ENCODE results near the gene ASPSCR1. TPM values are rescaled to one million over a fixed set of nuclear protein-coding genes. Genes with fewer than 3 reads are reported as not detected.

ASPSCR1 gene
- total and polyA plus RNA-seq, 10 of the 15 experiments (the other 5 are each of a cell fraction or from before 2014, with no cell fraction given) = 1.5 to 48.4 (median 25.4) TPM

DNA sequence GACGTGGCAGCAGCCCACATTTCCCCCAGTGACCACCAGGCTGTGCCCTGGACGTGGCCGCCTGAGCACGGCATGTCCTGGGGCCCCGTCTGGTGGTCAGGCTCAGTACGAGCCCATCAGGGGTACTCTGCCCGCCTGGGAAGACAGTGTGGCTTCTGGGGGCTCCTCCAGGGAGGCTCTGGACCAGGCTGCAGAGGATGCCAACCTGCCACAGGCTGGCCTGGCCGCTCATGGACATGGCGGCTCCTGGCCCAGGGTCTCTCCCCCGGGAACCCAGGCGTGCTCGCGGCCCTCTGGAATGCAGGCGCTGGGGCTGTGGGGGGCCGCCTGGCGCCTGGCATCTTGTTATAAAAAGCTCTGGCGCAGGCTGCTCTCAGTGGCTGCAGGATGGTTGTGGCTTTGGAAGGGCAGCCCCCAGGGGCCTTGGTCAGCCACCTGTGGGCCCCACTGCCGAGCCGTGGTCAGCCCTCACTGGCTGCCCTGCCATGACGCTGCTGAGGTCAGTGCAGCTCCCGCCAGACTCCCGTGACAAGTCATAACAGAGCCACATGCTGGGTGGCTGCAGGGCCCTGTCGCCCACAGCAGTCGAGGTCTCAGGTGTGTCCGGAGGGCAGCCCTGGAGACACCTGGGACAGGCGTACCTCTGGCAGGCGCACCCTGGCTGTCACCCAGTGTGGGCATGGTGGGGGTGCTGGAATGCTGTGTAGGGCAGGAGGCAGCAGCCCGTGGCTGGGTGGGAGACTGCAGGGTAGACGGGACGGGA is 30.2 kb downstream of the ASPSCR1 start:
- SMC1A ChIA-PET (ENCODE audit: uncharacterized antibody, unreplicated experiment) = no interaction called here
- RAD21 ChIA-PET (ENCODE audit: unreplicated experiment) = no interaction called here
- CTCF ChIA-PET = no interaction called here

DNA sequence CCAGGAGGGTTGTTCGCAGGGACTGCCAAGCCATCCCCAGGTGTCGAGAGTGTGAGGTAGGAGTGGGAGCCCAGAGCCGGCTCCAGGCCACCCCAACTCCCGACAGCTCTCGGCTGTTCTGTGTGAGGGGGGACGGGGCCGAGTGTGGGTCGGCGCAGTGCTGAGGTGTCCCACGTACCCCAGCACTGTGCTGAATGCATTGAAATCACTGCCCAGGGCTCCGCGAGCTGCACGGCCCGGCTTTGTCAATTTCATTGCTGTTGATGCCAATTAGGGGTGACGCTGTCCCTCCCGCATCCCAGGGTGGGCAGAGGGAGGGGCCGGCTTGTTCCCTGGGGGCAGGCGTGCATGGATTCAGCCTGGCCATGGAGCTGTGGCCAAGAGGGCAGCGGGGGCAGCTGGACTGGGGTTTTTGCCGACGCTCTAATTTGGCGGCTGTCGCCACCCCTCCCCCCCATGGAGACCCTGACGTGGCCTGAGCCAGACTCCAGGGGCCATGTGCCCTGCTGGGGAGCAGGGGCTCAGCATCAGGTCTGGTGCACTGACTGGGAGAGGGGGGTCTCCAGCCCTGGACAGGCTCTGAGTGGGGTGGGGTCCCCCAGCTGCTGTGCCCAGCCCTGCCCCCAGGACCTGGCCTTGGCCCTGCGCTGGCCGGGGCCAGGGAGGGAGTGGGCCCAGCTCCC is 31.0 kb downstream of the ASPSCR1 start:
- Histone ChIP-seq H3K9ac (ENCODE audit: control insufficient read depth, insufficient read depth, low read length) (no peak overlapping the region), H3K79me2 (ENCODE audit: control insufficient read depth, insufficient read depth, low read length) (no peaks in the 10 kb centered on the region), H3K36me3 (ENCODE audit: control insufficient read depth in 2 of 2, insufficient read depth in 2 of 2, low read length in 1 of 2) (no peaks in the 10 kb centered on the region), H3K4me1 (ENCODE audit: control insufficient read depth, insufficient read depth, low read length) (no peaks in the 10 kb centered on the region), H3K9me3 (replicated peaks; ENCODE audit: control insufficient read depth, insufficient read depth, low read length) (no peaks in the 10 kb centered on the region), H3K4me2 (ENCODE audit: control insufficient read depth, insufficient read depth) (no peak overlapping the region), H3K27ac (ENCODE audit: control insufficient read depth, insufficient read depth) (no peak overlapping the region), H4K20me1 (ENCODE audit: control insufficient read depth, insufficient read depth) (no peaks in the 10 kb centered on the region), H2AFZ (ENCODE audit: control insufficient read depth, low read depth, low read length) (no peak overlapping the region), H3K27me3 (replicated peaks in 1 of 2; ENCODE audit: control insufficient read depth in 2 of 2, insufficient read depth in 2 of 2, low read length in 1 of 2) (no peaks in the 10 kb centered on the region), H3K4me3 (no peak overlapping the region)
- in situ Hi-C loops (cut with MboI) = no loop called here
- SMC1A ChIA-PET (ENCODE audit: uncharacterized antibody, unreplicated experiment) = no interaction called here
- ATAC-seq (no peak), FAIRE-seq (no peak), DNase-seq (ENCODE audit: low read depth, low spot score) (no peak)
- CTCF ChIA-PET = no interaction called here
- WGBS (ENCODE audit: insufficient coverage, insufficient replicate concordance, low lambda C conversion rate, missing lambda C conversion rate) = 96% methylated on average over 24 of the region's 26 CpGs
- TF ChIP-seq, protein P1, sequence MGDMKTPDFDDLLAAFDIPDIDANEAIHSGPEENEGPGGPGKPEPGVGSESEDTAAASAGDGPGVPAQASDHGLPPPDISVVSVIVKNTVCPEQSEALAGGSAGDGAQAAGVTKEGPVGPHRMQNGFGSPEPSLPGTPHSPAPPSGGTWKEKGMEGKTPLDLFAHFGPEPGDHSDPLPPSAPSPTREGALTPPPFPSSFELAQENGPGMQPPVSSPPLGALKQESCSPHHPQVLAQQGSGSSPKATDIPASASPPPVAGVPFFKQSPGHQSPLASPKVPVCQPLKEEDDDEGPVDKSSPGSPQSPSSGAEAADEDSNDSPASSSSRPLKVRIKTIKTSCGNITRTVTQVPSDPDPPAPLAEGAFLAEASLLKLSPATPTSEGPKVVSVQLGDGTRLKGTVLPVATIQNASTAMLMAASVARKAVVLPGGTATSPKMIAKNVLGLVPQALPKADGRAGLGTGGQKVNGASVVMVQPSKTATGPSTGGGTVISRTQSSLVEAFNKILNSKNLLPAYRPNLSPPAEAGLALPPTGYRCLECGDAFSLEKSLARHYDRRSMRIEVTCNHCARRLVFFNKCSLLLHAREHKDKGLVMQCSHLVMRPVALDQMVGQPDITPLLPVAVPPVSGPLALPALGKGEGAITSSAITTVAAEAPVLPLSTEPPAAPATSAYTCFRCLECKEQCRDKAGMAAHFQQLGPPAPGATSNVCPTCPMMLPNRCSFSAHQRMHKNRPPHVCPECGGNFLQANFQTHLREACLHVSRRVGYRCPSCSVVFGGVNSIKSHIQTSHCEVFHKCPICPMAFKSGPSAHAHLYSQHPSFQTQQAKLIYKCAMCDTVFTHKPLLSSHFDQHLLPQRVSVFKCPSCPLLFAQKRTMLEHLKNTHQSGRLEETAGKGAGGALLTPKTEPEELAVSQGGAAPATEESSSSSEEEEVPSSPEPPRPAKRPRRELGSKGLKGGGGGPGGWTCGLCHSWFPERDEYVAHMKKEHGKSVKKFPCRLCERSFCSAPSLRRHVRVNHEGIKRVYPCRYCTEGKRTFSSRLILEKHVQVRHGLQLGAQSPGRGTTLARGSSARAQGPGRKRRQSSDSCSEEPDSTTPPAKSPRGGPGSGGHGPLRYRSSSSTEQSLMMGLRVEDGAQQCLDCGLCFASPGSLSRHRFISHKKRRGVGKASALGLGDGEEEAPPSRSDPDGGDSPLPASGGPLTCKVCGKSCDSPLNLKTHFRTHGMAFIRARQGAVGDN (IDR thresholded peaks at IDR 0.05) = no peak
- 0 out of 2 replicates have a peak, but pooled peaks have one; percentile 13 for TF ChIP-seq POLR2A (IDR thresholded peaks at IDR 0.05; ENCODE audit: low read depth, low read length)
- RAD21 ChIA-PET (ENCODE audit: unreplicated experiment) = interaction anchor here (0.5 kb wide), 1 partner anchor 40 kb away, joined by 3 read pairs; no protein-coding TSS in a partner anchor
- POLR2A ChIA-PET = no interaction called here
- no TSS peak for BruUV-seq (replicated peaks)
- intact Hi-C loops (cut with micrococcal nuclease; ENCODE audit: unreplicated experiment) = no loop called here

More for the DNA sequence above, 30.2 kb downstream of the ASPSCR1 start:
- Histone ChIP-seq H3K4me2 (ENCODE audit: control insufficient read depth, insufficient read depth) (no peak overlapping the region), H4K20me1 (ENCODE audit: control insufficient read depth, insufficient read depth) (no peaks in the 10 kb centered on the region), H2AFZ (ENCODE audit: control insufficient read depth, low read depth, low read length) (no peak overlapping the region), H3K4me3 (no peak overlapping the region), H3K9me3 (replicated peaks; ENCODE audit: control insufficient read depth, insufficient read depth, low read length) (no peaks in the 10 kb centered on the region), H3K9ac (ENCODE audit: control insufficient read depth, insufficient read depth, low read length) (no peak overlapping the region), H3K36me3 (ENCODE audit: control insufficient read depth in 2 of 2, insufficient read depth in 2 of 2, low read length in 1 of 2) (no peaks in the 10 kb centered on the region), H3K27me3 (replicated peaks in 1 of 2; ENCODE audit: control insufficient read depth in 2 of 2, insufficient read depth in 2 of 2, low read length in 1 of 2) (no peaks in the 10 kb centered on the region), H3K27ac (ENCODE audit: control insufficient read depth, insufficient read depth) (no peak overlapping the region), H3K79me2 (ENCODE audit: control insufficient read depth, insufficient read depth, low read length) (no peaks in the 10 kb centered on the region), H3K4me1 (ENCODE audit: control insufficient read depth, insufficient read depth, low read length) (no peaks in the 10 kb centered on the region)
- no peak for FAIRE-seq
- intact Hi-C loops (cut with micrococcal nuclease; ENCODE audit: unreplicated experiment) (no loop called here), in situ Hi-C loops (cut with MboI) (no loop called here)
- POLR2A ChIA-PET = no interaction called here
- no peak for TF ChIP-seq ZNF207 (IDR thresholded peaks at IDR 0.05; ENCODE audit: borderline replicate concordance)
- TF ChIP-seq POLR2A (IDR thresholded peaks at IDR 0.05; ENCODE audit: low read depth, low read length) = peak; percentile 38; the same call in 1 of the 2 replicates
- no peak for DNase-seq (ENCODE audit: low read depth, low spot score)
- ATAC-seq = no peak
- WGBS (ENCODE audit: insufficient coverage, insufficient replicate concordance, low lambda C conversion rate, missing lambda C conversion rate) = 63% methylated on average over 30 of the region's 30 CpGs
- BruUV-seq (replicated peaks) = no TSS peak
